GM23338 (cell line): Measurements from ENCODE around the gene HOXA10. TPM values are rescaled to one million over a fixed set of nuclear protein-coding genes. Genes with fewer than 3 reads are reported as not detected.

Source experiments
- ATAC-seq: fragments of 200-7000 bp; cut with Tn5 transposase; 3 replicates; pipeline ENCODE4 v1.9.1; 2020
- DNase-seq: peaks from one replicate; pipeline ENCODE4 v3.0.0-alpha.2; 2015; ENCODE audit warnings: low spot score
- H2AFZ ChIP-seq: fragments of 200-600 bp; sonication (generic); 2 replicates; pipeline ENCODE4 v1.8.0; 2016; ENCODE audit warnings: antibody characterized with exemption, mild to moderate bottlenecking, moderate library complexity
- H3F3A ChIP-seq: fragments of 200-600 bp; sonication (generic); replicated peaks from 2 replicates; pipeline ENCODE4 v1.8.0; 2017; ENCODE audit warnings: antibody characterized with exemption, mixed run types, low read depth
- H3K27ac ChIP-seq: fragments of 200-600 bp; sonication (generic); 2 replicates; pipeline ENCODE4 v1.6.1; 2016; ENCODE audit warnings: low read depth
- H3K27me3 ChIP-seq: fragments of 200-600 bp; sonication (generic); 2 replicates; pipeline ENCODE4 v1.8.0; 2016; ENCODE audit warnings: mild to moderate bottlenecking, mixed run types, moderate library complexity; ENCODE audit not compliant: insufficient read depth
- H3K36me3 ChIP-seq: fragments of 200-600 bp; sonication (generic); 2 replicates; pipeline ENCODE4 v1.8.0; 2016; ENCODE audit warnings: mild to moderate bottlenecking; ENCODE audit not compliant: insufficient read depth
- H3K4me1 ChIP-seq: fragments of 200-600 bp; sonication (generic); 2 replicates; pipeline ENCODE4 v1.8.0; 2016; ENCODE audit warnings: mild to moderate bottlenecking, moderate library complexity; ENCODE audit not compliant: insufficient read depth
- H3K4me2 ChIP-seq: fragments of 200-600 bp; sonication (generic); 2 replicates; pipeline ENCODE4 v1.7.1; 2017; ENCODE audit warnings: mixed run types
- H3K4me3 ChIP-seq: fragments of 200-600 bp; sonication (generic); 2 replicates; pipeline ENCODE4 v1.6.1; 2016; ENCODE audit warnings: mixed run types
- H3K79me2 ChIP-seq: fragments of 200-600 bp; sonication (generic); replicated peaks from 2 replicates; pipeline ENCODE4 v1.8.0; 2017; ENCODE audit warnings: mild to moderate bottlenecking; ENCODE audit not compliant: insufficient read depth
- H3K9me2 ChIP-seq: fragments of 200-600 bp; sonication (generic); 2 replicates; pipeline ENCODE4 v1.8.0; 2017; ENCODE audit not compliant: insufficient read depth
- H4K20me1 ChIP-seq: fragments of 200-600 bp; sonication (generic); replicated peaks from 2 replicates; pipeline ENCODE4 v1.8.0; 2017; ENCODE audit warnings: mild to moderate bottlenecking; ENCODE audit not compliant: insufficient read depth
- H3K27ac Mint-ChIP-seq: 2 replicates; pipeline ENCODE4 v1.8.0; 2020; ENCODE audit warnings: inconsistent platforms, mild to moderate bottlenecking, moderate library complexity, mixed read lengths
- H3K27me3 Mint-ChIP-seq: 3 replicates; pipeline ENCODE4 v1.8.0; 2022; ENCODE audit warnings: low read depth, mild to moderate bottlenecking, moderate library complexity, mixed read lengths, inconsistent platforms; ENCODE audit not compliant: insufficient read depth, poor library complexity
- H3K36me3 Mint-ChIP-seq: 3 replicates; pipeline ENCODE4 v1.8.0; 2021; ENCODE audit warnings: low read depth, mild to moderate bottlenecking, inconsistent platforms, moderate library complexity, mixed read lengths
- H3K4me1 Mint-ChIP-seq: 3 replicates; pipeline ENCODE4 v1.8.0; 2020; ENCODE audit warnings: mild to moderate bottlenecking, inconsistent platforms, mixed read lengths
- H3K4me3 Mint-ChIP-seq: 3 replicates; pipeline ENCODE4 v1.8.0; 2021; ENCODE audit warnings: moderate library complexity, mild to moderate bottlenecking, inconsistent platforms, mixed read lengths
- H3K9me3 Mint-ChIP-seq: 3 replicates; pipeline ENCODE4 v1.8.0; 2020; ENCODE audit warnings: moderate library complexity, mild to moderate bottlenecking, inconsistent platforms, mixed read lengths
- EZH2 ChIP-seq: fragments of 200-600 bp; sonication (generic); IDR thresholded peaks from one replicate; pipeline ENCODE4 v1.8.0; 2017; ENCODE audit warnings: antibody characterized with exemption, mild to moderate bottlenecking, low read depth; ENCODE audit not compliant: unreplicated experiment
- EZH2phosphoT487 ChIP-seq: fragments of 200-600 bp; sonication (generic); IDR thresholded peaks from one replicate; pipeline ENCODE4 v1.8.1; 2018; ENCODE audit warnings: antibody characterized with exemption; ENCODE audit not compliant: unreplicated experiment
- NANOG ChIP-seq: IDR thresholded peaks from 2 replicates; pipeline ENCODE4 v1.6.1; 2016; ENCODE audit warnings: antibody characterized with exemption, borderline replicate concordance
- POLR2AphosphoS5 ChIP-seq: IDR thresholded peaks from 2 replicates; pipeline ENCODE4 v1.6.1; 2016; ENCODE audit warnings: antibody characterized with exemption, low read depth
- polyA plus RNA-seq: library from polyadenylated mRNA; unstranded; fragments of >200 nt; fragmentation: Nextera tagmentation; extraction: Ambion mirVana; gene quantifications from 2 replicates; pipeline ENCODE4 v1.2.1, GENCODE V29; 2016
- total RNA-seq: library from RNA; depleted of rRNA; stranded (reverse); fragments of >200 nt; shearing (Covaris generic); gene quantifications from 2 replicates; pipeline ENCODE4 v1.2.3, GENCODE V29; 2014
- TF ChIP-seq, protein P1 (sequence below): IDR thresholded peaks from 2 replicates; pipeline ENCODE4 v1.6.1; 2016; ENCODE audit warnings: antibody characterized with exemption
- TF ChIP-seq, protein P2 (sequence below): IDR thresholded peaks from one replicate; pipeline ENCODE4 v1.6.1; 2018; ENCODE audit warnings: antibody characterized with exemption; ENCODE audit not compliant: unreplicated experiment
- TF ChIP-seq, protein P3 (sequence below): fragments of 250-450 bp; sonication (Bioruptor Pico); IDR thresholded peaks from 2 replicates; pipeline ENCODE4 v1.5.0; 2020; ENCODE audit warnings: mild to moderate bottlenecking, moderate library complexity

HOXA10 gene
- total and polyA plus RNA-seq, 2 experiments from 2014 or later: not detected

DNA sequence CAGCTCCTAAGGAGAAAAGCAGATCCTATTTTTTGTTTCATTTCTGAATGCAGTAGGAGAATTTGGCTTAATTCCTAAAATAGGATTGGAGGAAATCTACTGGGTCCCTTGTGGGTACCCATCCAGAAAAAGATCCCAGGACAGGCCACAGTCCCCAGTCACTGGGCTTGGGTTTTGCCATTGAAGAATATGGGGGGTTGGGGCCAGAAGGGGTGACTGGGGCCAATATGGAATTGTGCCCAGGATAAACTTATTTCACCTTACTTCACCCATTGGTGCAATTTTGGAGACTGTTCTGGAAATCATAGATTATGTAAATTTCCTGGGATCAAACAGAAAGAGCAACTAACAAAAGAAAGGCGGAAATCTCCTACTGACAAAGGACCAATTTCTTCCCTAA lies 35.6 kb downstream of the HOXA10 start (continued):
- TF ChIP-seq EZH2phosphoT487 (no peak), POLR2AphosphoS5 (no peak), NANOG (no peak)
- TF ChIP-seq, protein P1, sequence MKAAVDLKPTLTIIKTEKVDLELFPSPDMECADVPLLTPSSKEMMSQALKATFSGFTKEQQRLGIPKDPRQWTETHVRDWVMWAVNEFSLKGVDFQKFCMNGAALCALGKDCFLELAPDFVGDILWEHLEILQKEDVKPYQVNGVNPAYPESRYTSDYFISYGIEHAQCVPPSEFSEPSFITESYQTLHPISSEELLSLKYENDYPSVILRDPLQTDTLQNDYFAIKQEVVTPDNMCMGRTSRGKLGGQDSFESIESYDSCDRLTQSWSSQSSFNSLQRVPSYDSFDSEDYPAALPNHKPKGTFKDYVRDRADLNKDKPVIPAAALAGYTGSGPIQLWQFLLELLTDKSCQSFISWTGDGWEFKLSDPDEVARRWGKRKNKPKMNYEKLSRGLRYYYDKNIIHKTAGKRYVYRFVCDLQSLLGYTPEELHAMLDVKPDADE: no peak
- TF ChIP-seq, protein P2, sequence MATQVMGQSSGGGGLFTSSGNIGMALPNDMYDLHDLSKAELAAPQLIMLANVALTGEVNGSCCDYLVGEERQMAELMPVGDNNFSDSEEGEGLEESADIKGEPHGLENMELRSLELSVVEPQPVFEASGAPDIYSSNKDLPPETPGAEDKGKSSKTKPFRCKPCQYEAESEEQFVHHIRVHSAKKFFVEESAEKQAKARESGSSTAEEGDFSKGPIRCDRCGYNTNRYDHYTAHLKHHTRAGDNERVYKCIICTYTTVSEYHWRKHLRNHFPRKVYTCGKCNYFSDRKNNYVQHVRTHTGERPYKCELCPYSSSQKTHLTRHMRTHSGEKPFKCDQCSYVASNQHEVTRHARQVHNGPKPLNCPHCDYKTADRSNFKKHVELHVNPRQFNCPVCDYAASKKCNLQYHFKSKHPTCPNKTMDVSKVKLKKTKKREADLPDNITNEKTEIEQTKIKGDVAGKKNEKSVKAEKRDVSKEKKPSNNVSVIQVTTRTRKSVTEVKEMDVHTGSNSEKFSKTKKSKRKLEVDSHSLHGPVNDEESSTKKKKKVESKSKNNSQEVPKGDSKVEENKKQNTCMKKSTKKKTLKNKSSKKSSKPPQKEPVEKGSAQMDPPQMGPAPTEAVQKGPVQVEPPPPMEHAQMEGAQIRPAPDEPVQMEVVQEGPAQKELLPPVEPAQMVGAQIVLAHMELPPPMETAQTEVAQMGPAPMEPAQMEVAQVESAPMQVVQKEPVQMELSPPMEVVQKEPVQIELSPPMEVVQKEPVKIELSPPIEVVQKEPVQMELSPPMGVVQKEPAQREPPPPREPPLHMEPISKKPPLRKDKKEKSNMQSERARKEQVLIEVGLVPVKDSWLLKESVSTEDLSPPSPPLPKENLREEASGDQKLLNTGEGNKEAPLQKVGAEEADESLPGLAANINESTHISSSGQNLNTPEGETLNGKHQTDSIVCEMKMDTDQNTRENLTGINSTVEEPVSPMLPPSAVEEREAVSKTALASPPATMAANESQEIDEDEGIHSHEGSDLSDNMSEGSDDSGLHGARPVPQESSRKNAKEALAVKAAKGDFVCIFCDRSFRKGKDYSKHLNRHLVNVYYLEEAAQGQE: no peak

DNA sequence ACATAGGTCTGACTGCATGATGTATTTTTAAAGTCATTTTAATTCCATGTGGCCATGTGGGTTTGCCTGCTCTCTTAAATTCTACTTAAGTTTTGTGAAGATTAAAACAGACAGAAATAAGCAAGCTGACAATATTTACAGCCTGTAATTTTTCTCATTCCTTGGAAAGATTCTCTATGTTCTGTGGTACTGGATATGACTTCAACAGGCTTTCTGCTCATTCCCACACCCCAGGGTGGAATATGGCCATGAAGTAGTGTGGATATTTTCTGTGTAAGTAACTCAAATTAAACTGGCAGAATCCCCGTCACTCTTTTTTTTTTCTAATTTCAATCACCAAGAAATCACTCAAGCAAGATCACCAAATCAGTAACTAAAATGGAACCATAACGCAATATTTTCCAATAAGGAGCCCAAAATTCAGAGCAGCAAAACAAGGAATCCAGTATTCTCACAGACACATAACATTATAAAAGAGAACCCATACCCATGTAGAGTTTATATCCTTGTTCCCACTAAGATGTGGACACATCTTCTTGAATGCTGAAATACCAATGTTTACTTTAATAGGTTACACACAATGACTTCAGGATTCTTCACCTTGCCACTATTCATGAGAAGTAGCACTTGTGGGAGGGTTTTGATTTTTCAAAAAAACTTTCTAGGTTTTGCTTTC lies 36.3 kb downstream of the HOXA10 start:
- peaks cover 8% of the 10 kb centered on the region; the same call in 2 of the 3 replicates for H3K9me3 Mint-ChIP-seq
- DNase-seq (no peak), ATAC-seq (no peak)
- H3K79me2 ChIP-seq: no peaks in the 10 kb centered on the region
- H3K27ac Mint-ChIP-seq: no peak overlapping the region
- no peak overlapping the region for H3K4me3 ChIP-seq
- TF ChIP-seq, protein P3, sequence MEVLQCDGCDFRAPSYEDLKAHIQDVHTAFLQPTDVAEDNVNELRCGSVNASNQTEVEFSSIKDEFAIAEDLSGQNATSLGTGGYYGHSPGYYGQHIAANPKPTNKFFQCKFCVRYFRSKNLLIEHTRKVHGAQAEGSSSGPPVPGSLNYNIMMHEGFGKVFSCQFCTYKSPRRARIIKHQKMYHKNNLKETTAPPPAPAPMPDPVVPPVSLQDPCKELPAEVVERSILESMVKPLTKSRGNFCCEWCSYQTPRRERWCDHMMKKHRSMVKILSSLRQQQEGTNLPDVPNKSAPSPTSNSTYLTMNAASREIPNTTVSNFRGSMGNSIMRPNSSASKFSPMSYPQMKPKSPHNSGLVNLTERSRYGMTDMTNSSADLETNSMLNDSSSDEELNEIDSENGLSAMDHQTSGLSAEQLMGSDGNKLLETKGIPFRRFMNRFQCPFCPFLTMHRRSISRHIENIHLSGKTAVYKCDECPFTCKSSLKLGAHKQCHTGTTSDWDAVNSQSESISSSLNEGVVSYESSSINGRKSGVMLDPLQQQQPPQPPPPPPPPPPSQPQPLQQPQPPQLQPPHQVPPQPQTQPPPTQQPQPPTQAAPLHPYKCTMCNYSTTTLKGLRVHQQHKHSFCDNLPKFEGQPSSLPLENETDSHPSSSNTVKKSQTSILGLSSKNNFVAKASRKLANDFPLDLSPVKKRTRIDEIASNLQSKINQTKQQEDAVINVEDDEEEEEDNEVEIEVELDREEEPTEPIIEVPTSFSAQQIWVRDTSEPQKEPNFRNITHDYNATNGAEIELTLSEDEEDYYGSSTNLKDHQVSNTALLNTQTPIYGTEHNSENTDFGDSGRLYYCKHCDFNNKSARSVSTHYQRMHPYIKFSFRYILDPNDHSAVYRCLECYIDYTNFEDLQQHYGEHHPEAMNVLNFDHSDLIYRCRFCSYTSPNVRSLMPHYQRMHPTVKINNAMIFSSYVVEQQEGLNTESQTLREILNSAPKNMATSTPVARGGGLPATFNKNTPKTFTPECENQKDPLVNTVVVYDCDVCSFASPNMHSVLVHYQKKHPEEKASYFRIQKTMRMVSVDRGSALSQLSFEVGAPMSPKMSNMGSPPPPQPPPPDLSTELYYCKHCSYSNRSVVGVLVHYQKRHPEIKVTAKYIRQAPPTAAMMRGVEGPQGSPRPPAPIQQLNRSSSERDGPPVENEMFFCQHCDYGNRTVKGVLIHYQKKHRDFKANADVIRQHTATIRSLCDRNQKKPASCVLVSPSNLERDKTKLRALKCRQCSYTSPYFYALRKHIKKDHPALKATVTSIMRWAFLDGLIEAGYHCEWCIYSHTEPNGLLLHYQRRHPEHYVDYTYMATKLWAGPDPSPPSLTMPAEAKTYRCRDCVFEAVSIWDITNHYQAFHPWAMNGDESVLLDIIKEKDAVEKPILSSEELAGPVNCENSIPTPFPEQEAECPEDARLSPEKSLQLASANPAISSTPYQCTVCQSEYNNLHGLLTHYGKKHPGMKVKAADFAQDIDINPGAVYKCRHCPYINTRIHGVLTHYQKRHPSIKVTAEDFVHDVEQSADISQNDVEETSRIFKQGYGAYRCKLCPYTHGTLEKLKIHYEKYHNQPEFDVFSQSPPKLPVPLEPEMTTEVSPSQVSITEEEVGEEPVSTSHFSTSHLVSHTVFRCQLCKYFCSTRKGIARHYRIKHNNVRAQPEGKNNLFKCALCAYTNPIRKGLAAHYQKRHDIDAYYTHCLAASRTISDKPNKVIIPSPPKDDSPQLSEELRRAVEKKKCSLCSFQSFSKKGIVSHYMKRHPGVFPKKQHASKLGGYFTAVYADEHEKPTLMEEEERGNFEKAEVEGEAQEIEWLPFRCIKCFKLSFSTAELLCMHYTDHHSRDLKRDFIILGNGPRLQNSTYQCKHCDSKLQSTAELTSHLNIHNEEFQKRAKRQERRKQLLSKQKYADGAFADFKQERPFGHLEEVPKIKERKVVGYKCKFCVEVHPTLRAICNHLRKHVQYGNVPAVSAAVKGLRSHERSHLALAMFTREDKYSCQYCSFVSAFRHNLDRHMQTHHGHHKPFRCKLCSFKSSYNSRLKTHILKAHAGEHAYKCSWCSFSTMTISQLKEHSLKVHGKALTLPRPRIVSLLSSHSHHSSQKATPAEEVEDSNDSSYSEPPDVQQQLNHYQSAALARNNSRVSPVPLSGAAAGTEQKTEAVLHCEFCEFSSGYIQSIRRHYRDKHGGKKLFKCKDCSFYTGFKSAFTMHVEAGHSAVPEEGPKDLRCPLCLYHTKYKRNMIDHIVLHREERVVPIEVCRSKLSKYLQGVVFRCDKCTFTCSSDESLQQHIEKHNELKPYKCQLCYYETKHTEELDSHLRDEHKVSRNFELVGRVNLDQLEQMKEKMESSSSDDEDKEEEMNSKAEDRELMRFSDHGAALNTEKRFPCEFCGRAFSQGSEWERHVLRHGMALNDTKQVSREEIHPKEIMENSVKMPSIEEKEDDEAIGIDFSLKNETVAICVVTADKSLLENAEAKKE: no peak
- no peak for TF ChIP-seq EZH2
- peaks cover 16% of the 10 kb centered on the region for H3K4me1 Mint-ChIP-seq
- H3K4me1 ChIP-seq: peaks cover 28% of the 10 kb centered on the region
- H3K27me3 ChIP-seq: peaks cover 100% of the 10 kb centered on the region
- H3K9me2 ChIP-seq: no peaks in the 10 kb centered on the region
- no peak overlapping the region for H3K27ac ChIP-seq
- no peaks in the 10 kb centered on the region; the same call in 2 of the 3 replicates for H3K36me3 Mint-ChIP-seq
- no peak overlapping the region for H3K4me2 ChIP-seq
- peaks cover 56% of the 10 kb centered on the region for H3F3A ChIP-seq
- H3K36me3 ChIP-seq: no peaks in the 10 kb centered on the region
- no peak overlapping the region for H3K4me3 Mint-ChIP-seq
- no peak overlapping the region for H2AFZ ChIP-seq
- H4K20me1 ChIP-seq: peaks cover 62% of the 10 kb centered on the region
- H3K27me3 Mint-ChIP-seq: peaks cover 100% of the 10 kb centered on the region
